NB4 (cell line): ENCODE data around the gene GPR27.

Experiments
- CTCF ChIP-seq: IDR thresholded peaks from one replicate; pipeline ENCODE4 v1.5.1; 2012; ENCODE audit warnings: low read depth, low read length
- MYC ChIP-seq: IDR thresholded peaks from 2 replicates; pipeline ENCODE4 v1.6.1; 2011; ENCODE audit warnings: low read depth, low read length
- POLR2A ChIP-seq: IDR thresholded peaks from 2 replicates; pipeline ENCODE4 v1.6.1; 2011; ENCODE audit warnings: mild to moderate bottlenecking; ENCODE audit not compliant: insufficient read length; ENCODE audit errors: extremely low read depth
- TF ChIP-seq, protein P1 (sequence below): IDR thresholded peaks from 2 replicates; pipeline ENCODE4 v1.6.1; 2011; ENCODE audit warnings: low read depth, low read length

GRCh38 chr3:71786217-71786549, 32.5 kb downstream of the GPR27 start:
- TF ChIP-seq, protein P1, sequence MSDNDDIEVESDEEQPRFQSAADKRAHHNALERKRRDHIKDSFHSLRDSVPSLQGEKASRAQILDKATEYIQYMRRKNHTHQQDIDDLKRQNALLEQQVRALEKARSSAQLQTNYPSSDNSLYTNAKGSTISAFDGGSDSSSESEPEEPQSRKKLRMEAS, result no peak
- TF ChIP-seq POLR2A (no peak), CTCF (no peak), MYC (no peak)
